Stimulated activated CD4-positive, alpha-beta T cell treated with anti-CD3 and anti-CD28 coated beads, Interleukin-12 subunit alpha, Interleukin-12 subunit beta, amount 100 ng/mL, for 4 hours (primary cell): ENCODE results near the gene MTCL1.

ENCODE experiments used
- DNase-seq: peaks from one replicate; pipeline ENCODE4 v3.0.0-alpha.2; 2020

Gene MTCL1

GRCh38 chr18:8715599-8715998 lies 10.2 kb downstream of the MTCL1 start:
- DNase-seq, result no peak

DNA sequence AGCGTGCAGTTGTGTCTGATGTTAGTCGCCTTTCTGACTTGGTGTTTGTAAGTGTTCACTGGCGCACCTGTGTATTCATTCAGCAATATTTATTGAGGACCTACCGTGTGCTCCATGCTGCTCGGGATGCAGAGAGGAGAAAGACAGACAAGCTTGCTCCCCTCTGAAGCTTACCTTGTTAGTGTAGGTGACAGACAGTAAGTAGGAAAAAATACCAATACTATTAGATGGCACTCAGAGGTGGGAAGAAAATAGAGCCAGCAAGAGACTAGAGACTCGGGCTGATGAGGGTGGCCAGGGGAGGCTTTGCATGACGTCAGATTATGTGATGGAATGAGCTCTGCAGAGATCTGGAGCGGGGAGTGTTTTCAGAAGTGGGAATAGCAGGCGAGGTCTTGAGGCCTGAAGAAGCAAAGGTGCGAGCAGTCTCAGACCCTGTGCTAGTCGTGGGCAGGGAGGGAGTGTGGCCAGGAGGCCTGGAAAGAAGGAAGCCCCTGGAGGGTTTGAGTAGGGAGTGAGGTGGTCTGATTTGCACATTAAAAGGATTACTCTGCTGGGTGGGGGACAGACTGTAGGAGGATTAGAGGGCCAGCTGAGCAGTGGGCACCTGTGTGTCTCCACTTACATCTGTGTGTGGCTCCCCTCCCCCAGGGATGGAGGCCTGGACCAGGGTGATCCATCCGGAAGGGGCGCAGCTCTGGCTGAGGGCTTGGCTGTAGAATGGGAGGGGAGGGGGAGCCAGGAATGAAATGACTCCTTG lies 11.8 kb downstream of the MTCL1 start:
- no peak for DNase-seq

DNA sequence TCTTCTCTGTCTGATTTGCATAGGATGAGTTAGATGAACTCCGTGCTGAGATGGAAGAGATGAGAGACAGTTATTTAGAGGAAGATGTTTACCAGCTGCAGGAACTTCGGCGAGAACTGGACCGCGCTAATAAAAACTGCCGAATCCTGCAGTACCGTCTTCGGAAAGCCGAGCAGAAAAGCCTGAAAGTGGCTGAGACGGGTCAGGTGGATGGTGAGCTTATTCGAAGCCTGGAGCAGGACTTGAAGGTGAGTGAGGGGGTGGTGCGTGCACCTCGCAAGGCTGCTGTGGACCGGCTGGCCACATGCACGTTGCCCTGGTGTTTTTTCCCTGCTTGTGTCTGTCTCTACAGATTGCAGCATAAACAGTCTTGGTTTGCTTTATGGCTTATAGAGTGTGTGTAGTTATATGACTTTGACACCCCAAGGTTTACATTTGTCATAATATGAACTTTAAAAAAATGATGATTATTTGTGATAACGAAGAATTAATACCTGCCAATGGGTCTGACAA lies 13.1 kb downstream of the MTCL1 start:
- no peak for DNase-seq

DNA sequence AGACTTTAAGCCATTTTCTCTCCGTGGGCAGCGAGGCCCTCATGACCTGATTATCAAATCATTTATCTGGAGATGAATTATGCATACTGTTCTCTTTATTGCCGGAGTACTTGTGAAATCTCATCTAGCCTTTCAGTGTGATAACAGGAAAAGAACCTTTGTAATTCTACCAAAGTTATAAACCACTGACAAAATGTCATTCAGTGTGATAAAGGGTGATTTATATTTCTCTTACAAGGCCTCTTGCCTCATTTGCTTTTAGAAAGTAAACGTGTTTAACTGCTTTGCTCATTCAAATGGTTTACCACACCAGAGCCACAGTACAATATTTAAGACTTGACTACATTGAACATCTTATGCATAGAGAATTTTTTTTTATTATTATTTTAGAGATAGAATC lies 13.8 kb downstream of the MTCL1 start:
- no peak for DNase-seq

- DNase-seq, result no peak
Observed at GRCh38 chr18:8720141-8720540, 14.8 kb downstream of the MTCL1 start.

- DNase-seq, result no peak
Observed at GRCh38 chr18:8721094-8721669, 15.8 kb downstream of the MTCL1 start.

DNA sequence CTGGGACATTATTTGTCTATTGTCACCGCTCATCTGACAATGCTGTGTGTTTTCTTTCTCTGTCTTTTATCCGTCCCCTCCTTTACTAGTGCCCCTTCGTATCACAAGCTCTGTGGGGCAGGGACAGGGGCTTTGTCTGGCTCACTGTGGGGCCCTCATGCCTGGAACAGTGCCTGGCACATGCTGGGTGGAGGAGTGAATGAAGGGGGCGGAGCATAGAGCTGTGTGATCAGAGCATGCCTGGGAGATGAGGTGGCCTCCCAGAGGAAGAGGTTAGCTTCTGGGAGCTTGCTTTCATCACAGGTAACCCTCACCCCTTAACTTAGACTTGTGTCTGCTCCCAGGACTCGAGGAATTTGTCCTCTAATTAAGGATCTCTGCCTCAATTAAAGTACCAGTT lies 16.4 kb downstream of the MTCL1 start:
- no peak for DNase-seq

GRCh38 chr18:8722946-8723820 lies 17.8 kb downstream of the MTCL1 start:
- no peak for DNase-seq

DNA sequence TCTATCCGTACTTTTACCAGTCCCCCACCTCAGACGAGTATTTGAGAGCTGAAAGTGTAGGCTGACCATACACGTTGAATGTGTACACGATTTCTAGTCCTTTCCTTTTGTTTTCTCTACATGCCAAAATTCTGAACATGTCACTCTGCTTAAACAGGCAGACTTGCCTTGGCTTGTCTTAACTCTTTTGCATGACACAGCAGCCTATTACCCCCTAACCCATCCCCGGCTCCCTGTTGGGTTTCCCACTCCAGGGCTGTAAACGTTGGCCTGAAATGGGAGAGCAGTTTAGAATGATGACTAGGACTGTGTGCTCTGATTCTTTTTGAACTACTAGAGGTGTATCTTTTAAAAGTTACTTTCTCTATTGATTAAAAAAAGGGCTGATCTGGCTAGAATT lies 19.1 kb downstream of the MTCL1 start:
- DNase-seq, result no peak

DNA sequence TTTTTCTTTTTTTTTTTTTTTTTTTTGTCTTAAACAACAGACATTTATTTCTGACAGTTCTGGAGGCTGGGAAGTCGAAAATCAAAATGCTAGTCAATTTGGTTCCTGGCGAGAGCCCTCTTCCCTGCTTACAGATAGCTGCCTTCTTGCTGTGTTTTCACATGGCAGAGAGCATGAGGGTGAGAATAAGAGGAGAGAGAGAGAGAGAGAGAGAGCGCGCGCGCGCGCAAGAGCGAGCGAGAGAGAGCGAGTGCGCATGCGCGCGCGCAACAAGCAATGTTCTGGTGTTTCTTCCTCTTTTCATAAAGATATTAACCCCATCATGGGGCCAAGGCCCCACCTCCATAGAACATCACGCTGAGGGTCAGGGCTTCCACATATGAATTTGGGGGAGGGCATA lies 20.9 kb downstream of the MTCL1 start:
- no peak for DNase-seq

DNA sequence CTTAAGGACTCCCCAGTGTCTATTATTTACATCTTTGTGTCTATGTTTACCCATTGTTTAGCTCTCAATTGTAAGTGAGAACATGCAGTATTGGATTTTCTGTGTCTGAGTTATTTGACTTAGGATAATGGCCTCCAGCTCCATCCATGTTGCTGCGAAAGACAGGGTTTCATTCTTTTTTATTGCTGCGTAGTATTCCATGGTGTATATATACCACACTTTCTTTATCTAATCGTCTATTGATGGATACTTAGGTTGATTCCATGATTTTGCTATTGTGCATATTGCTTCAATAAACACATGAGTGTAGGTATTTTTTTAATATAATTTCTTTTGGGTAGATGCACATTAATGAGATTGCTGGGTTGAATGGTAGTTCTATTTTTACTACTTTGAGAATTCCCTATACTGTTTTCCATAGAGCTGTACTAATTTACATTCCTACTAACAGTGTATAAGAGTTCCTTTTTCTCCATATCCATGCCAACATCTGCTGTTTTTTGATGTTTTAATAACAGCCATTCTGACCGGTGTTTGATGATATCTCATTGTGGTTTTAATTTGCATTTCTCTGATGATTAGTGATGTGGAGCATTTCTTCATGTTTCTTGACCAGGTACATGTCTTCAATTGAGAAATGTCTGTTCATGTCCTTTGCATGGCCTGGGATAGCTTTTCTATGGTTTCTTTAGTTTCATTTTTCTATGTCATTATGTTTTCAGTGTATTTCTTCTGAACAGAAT lies 21.8 kb downstream of the MTCL1 start:
- DNase-seq, result no peak

DNA sequence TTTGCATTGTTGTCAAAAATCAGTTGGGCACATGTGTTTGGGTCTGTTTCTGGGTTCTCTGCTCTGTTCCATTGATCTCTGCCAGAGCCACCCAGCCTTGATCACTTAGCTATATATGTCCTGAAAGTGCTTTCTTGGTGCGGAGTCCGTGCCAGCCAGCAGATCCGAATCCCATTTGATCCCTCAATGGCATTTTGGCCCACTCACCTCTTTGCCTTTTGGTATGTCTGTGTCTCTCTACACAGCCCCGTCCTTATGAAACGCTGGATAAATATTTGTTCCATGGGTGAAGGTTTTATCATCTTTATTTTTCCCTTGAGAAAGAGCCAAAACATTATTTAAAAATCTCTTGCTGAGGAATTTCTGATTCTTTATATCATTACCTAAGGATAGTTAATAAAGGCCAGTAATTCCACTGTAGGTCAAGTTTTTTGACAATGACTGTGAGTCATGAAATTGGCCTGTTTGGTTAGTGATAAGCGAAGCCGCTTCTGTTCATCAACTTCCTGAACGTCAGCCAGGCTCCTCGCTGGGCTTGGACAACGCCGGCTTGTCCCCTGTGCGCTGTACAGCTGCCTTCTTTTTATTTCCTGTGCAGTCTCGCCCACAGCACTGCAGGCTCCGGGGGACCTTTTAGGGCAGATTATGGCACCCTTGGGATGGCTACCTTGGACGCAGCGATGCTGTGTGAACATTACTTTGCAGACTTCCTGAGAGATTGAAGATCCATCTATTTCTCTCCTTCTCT lies 24.9 kb downstream of the MTCL1 start:
- no peak for DNase-seq

- DNase-seq, result no peak
Observed at GRCh38 chr18:8732442-8733360, 27.3 kb downstream of the MTCL1 start.

DNA sequence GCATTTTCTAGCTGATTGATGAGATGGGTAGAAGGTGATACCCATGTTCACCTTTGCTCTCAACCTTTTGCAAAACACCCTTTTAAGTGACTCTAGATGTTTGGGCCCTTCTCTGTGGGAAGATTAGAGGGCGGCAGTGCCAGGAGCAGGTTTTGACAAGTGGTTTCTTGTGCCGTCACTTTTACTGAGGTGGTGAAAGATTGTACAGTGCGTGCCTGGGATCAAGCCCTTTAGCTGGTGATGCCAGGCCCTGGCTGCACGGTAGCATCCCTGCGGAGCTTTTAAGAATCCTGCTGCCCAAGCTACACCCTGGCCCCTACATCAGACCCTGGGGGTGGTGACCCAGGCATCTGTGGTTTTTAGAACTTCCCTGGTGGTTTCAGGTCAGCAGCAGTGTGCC lies 29.1 kb downstream of the MTCL1 start:
- no peak for DNase-seq

- DNase-seq, result no peak
Observed at GRCh38 chr18:8735274-8735673, 29.9 kb downstream of the MTCL1 start.

DNA sequence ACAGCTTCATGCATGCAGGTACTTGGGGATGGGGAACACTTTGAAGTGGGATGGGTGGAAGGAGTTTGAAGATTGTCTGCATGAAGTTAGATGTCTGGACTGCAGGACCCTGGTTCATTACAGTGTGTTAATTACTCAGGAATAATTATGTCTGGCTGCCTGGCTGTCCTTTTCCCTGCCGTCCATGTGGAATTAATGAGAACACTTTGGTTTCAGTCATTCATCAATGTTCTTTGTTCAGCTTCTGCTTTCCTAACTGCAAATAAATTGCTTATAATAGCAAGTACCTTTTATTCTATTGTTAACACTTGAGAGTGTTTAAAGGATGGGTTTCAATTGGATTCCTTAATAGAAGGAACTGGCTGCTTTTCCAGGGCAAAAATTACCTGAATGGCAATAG lies 35.8 kb downstream of the MTCL1 start:
- no peak for DNase-seq

- no peak for DNase-seq
Observed at GRCh38 chr18:8741532-8741931, 36.2 kb downstream of the MTCL1 start.

DNA sequence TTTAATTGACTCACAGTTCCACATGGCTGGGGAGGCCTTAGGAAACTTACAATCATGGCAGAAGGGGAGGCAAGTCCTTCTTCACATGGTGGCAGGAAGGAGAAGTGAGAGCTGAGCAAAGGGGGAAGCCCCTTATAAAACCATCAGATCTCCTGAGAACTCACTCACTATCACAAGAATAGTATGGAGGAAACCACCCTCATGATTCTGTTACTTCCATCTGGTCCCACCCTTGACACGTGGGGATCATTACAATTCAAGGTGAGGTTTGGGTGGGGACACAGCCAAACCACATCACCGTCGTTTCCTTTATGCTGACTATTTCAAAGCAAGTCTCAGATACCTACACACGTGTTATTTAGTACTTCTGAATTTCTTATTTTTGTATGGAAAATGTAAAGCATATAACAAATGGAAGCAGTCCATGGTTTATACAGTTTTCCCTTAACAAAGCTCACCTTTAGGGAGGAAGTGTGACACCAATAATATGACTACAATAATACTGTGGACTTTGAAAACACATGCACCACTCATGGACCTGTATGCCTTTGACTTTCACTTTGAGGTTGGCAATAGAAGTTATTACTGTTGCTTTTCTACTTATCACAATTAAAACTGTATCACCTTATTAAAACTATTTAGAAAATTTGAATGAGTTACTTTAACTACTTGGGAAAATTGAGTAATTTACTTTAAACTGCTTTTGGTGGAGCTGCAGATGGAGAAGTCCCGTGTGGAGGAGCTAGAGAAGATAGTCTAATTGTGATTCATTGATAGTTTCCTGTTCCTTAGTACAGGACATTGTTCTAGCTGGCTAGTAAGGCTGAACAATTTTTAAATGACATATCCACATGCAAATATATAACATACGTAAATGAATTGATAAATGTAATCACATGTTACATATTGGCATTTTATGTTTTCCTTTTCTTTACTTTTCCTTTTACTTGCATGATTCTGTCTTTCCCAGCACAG lies 37.3 kb downstream of the MTCL1 start:
- no peak for DNase-seq

- DNase-seq, result no peak
Observed at GRCh38 chr18:8744038-8744437, 38.7 kb downstream of the MTCL1 start.

DNA sequence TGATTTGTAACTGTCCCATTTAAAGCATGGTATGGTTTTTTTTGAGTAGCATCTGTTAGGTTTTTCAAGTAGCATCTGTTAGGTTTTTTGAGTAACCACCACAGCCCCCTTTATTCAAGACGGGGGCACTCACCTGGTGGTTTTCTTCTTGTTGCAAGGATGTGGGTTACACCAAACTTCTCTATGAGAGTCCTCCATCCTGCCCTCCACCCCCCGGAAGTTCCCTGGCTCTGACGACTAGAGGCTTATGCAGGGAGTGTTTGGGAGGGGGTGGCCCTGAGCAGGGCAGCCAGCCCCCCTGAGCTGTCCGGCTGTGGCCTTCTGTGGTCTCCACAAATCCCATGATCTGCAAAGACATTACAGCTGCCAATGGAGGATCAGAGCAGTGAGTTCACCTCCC lies 39.3 kb downstream of the MTCL1 start:
- DNase-seq, result no peak
